Measurements from ENCODE around the gene HAGH. TPM values are rescaled to one million over a fixed set of nuclear protein-coding genes. Genes with fewer than 3 reads are reported as not detected.
A peak's percentile ranks its signal among the peaks of the same experiment; 100 is the strongest.

Gene HAGH
- total RNA-seq, 1 experiment from 2014 or later = 48.1 TPM

DNA sequence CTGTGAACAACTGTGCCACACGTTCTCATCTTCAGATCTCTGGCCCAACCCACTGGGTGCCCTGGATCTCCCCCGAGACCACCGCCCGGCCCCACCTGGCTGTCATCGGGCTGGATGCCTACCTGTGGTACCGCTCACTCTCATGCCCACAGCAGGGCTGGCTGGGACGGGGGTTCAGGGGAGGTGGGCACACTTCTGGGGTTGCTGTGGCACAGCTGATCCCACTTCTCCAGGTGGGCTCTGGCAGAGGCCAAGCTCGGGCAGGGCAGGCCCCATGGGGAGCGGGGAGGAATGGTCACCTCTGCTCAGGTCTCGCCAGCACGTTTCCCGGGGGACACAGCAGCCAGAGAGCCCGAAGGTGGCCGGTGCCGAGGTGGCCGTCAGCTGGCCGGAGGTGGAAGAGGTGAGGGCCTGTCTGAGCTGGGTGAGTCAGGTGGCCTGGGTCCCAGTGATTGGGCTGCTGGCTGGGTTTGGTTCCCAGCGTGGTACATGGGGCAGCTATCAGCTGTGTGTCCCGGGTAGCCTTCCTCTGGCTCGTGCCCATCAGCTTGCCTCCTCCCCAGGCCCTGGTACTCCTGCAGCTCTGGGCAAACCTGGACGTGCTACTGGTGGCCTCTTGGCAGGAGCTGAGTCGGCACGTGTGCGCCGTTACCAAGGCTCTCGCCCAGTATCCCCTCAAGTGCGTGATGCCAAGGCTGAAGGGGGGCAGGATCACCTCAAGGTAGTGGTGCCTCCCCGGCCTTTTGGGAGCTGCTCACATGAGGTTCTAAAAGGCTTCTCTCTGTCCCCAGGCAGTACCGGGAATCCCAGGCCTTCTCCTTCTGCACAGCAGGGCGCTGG, 51.4 kb downstream of the HAGH start:
- CTCF ChIA-PET = interaction anchor here (1.5 to 1.6 kb wide), 2 partner anchors 7 to 70 kb away, joined by 4 to 10 read pairs; partner anchors contain the start of genes MAPK8IP3, NUBP2 and SPSB3
- H3K4me3 Mint-ChIP-seq (ENCODE audit: unreplicated experiment) = no peak overlapping the region
- H3K4me3 ChIP-seq (ENCODE audit: low read depth, low read length) = no peak overlapping the region; the same call in 1 of the 2 replicates
- no peaks in the 10 kb centered on the region for H3K4me1 Mint-ChIP-seq (ENCODE audit: low read depth, unreplicated experiment)
- H3K27me3 ChIP-seq (replicated peaks; ENCODE audit: control insufficient read depth, insufficient read depth, low read length) = no peaks in the 10 kb centered on the region
- H3K4me1 ChIP-seq = peaks cover 8% of the 10 kb centered on the region
- H3K9me3 ChIP-seq = no peaks in the 10 kb centered on the region
- BruUV-seq (replicated peaks) = no TSS peak
- no peak for DNase-seq
- H3K36me3 Mint-ChIP-seq (ENCODE audit: insufficient read depth, unreplicated experiment) = peaks cover 77% of the 10 kb centered on the region
- H3K27ac Mint-ChIP-seq (ENCODE audit: unreplicated experiment) = no peak overlapping the region
- POLR2A ChIA-PET = interaction anchor here (1.1 kb wide), 1 partner anchor 7 kb away, joined by 4 read pairs; the partner anchor contains the start of genes NUBP2 and SPSB3
- TF ChIP-seq CTCF (IDR thresholded peaks at IDR 0.05; ENCODE audit: insufficient read depth in 1 of 2, low read depth in 1 of 2, low read length in 1 of 2, severe bottlenecking in 1 of 2, unreplicated experiment in 1 of 2) = no peak
- H3K36me3 ChIP-seq (ENCODE audit: control insufficient read depth, insufficient read depth, low read length) = no peaks in the 10 kb centered on the region
- H3K27me3 Mint-ChIP-seq (ENCODE audit: insufficient read depth, unreplicated experiment) = no peaks in the 10 kb centered on the region
- H3K9me3 Mint-ChIP-seq (ENCODE audit: unreplicated experiment) = no peaks in the 10 kb centered on the region
- intact Hi-C loops (cut with micrococcal nuclease; ENCODE audit: unreplicated experiment) = no loop called here

DNA sequence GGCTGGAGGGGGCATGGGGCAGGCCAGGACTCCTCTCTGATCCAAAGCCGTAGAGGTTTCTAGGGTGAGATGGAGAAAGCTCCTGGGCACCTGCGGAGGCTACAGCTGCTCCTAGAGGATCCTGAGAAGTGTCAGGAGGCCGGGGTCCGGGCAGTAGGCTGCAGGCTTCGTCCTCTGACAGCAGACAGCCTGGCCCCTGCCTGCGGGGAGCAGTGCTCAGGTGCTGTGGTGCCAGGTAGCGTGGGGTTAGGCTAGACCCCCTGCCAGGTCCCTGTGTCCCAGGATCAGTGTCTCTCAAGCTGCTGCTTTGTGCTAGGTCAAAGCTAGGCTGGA, 52.2 kb downstream of the HAGH start:
- peak overlapping the region; percentile 93 for H3K4me3 ChIP-seq (ENCODE audit: low read depth, low read length)
- H3K27me3 ChIP-seq (replicated peaks; ENCODE audit: control insufficient read depth, insufficient read depth, low read length) = no peaks in the 10 kb centered on the region
- ChIA-PET POLR2A (interaction anchor here (1.1 kb wide), 1 partner anchor 8 kb away, joined by 4 read pairs; the partner anchor contains the start of genes NUBP2 and SPSB3), CTCF (interaction anchor here (1.5 to 1.6 kb wide), 2 partner anchors 8 to 69 kb away, joined by 4 to 10 read pairs; partner anchors contain the start of genes MAPK8IP3, NUBP2 and SPSB3)
- H3K9me3 ChIP-seq = no peaks in the 10 kb centered on the region
- no peaks in the 10 kb centered on the region for H3K36me3 ChIP-seq (ENCODE audit: control insufficient read depth, insufficient read depth, low read length)
- Mint-ChIP-seq H3K36me3 (ENCODE audit: insufficient read depth, unreplicated experiment) (peaks cover 78% of the 10 kb centered on the region), H3K27ac (ENCODE audit: unreplicated experiment) (no peak overlapping the region), H3K4me3 (ENCODE audit: unreplicated experiment) (peak overlapping the region; percentile 78), H3K4me1 (ENCODE audit: low read depth, unreplicated experiment) (no peaks in the 10 kb centered on the region), H3K9me3 (ENCODE audit: unreplicated experiment) (no peaks in the 10 kb centered on the region), H3K27me3 (ENCODE audit: insufficient read depth, unreplicated experiment) (no peaks in the 10 kb centered on the region)
- DNase-seq = no peak
- intact Hi-C loops (cut with micrococcal nuclease; ENCODE audit: unreplicated experiment) = no loop called here
- TF ChIP-seq CTCF (IDR thresholded peaks at IDR 0.05; ENCODE audit: insufficient read depth in 1 of 2, low read depth in 1 of 2, low read length in 1 of 2, severe bottlenecking in 1 of 2, unreplicated experiment in 1 of 2) = no peak
- peaks cover 8% of the 10 kb centered on the region for H3K4me1 ChIP-seq
- no TSS peak for BruUV-seq (replicated peaks)

DNA sequence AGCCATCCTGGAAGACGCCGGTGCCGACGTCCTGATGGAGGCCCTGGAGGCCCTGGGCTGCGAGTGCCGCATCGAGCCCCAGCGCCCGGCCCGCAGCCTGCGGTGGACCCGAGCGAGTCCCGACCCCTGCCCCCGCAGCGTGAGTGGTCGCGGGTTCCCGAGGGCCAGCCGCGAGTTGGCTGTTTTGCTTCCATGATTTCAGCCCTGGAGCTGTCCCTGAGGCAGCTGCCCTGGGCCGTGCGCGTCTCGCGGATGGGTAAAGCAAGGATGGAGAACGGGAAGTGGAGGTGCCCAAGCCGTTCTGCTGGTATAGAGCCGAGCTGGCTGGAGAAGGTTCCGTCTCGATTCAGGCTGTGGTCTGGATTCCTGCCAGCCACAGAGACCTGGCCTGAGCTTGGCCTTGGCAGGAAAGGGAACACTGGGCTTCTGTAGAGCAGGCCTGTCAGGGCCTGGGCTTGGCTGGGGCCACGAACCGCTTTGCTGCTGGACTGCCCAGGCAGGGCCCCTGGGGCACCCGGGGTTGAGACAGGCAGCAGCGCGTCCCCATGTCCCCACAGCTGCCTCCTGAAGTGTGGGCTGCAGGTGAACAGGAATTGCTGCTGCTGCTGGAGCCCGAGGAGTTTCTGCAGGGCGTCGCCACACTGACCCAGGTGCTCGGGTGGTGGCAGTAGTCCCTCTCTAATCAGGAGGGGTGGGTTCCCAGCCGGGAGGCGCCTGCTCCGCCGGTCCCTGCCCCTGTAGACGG, 52.8 kb downstream of the HAGH start:
- H3K9me3 ChIP-seq = no peaks in the 10 kb centered on the region
- intact Hi-C loops (cut with micrococcal nuclease; ENCODE audit: unreplicated experiment) = loop anchor here (1.0 kb wide), 1 partner anchor 8 kb away; the partner anchor contains the start of genes NUBP2 and SPSB3
- H3K4me1 ChIP-seq = peaks cover 8% of the 10 kb centered on the region
- ChIA-PET CTCF (interaction anchor here (0.6 to 1.6 kb wide), 3 partner anchors 9 to 68 kb away, joined by 4 to 10 read pairs (median 4); partner anchors contain the start of genes MAPK8IP3, NUBP2 and SPSB3), POLR2A (interaction anchor here (1.1 kb wide), 1 partner anchor 9 kb away, joined by 4 read pairs; the partner anchor contains the start of genes NUBP2 and SPSB3)
- no peaks in the 10 kb centered on the region for H3K27me3 ChIP-seq (replicated peaks; ENCODE audit: control insufficient read depth, insufficient read depth, low read length)
- peak overlapping the region; percentile 93 for H3K4me3 ChIP-seq (ENCODE audit: low read depth, low read length)
- peak overlapping the region; percentile 78 for H3K4me3 Mint-ChIP-seq (ENCODE audit: unreplicated experiment)
- H3K9me3 Mint-ChIP-seq (ENCODE audit: unreplicated experiment) = no peaks in the 10 kb centered on the region
- no TSS peak for BruUV-seq (replicated peaks)
- H3K27me3 Mint-ChIP-seq (ENCODE audit: insufficient read depth, unreplicated experiment) = no peaks in the 10 kb centered on the region
- no peaks in the 10 kb centered on the region for H3K4me1 Mint-ChIP-seq (ENCODE audit: low read depth, unreplicated experiment)
- H3K36me3 ChIP-seq (ENCODE audit: control insufficient read depth, insufficient read depth, low read length) = no peaks in the 10 kb centered on the region
- no peak for TF ChIP-seq CTCF (IDR thresholded peaks at IDR 0.05; ENCODE audit: insufficient read depth in 1 of 2, low read depth in 1 of 2, low read length in 1 of 2, severe bottlenecking in 1 of 2, unreplicated experiment in 1 of 2)
- peak overlapping the region; percentile 63 for H3K27ac Mint-ChIP-seq (ENCODE audit: unreplicated experiment)
- peaks cover 79% of the 10 kb centered on the region for H3K36me3 Mint-ChIP-seq (ENCODE audit: insufficient read depth, unreplicated experiment)
- no peak for DNase-seq

Data from Caco-2 (cell line).